HepG2 (cell line): Measurements from ENCODE around the gene CRK. TPM values are rescaled to one million over a fixed set of nuclear protein-coding genes. Genes with fewer than 3 reads are reported as not detected.

Experiments used
- ATAC-seq: fragments of 200-7000 bp; cut with Tn5 transposase; 3 replicates; pipeline ENCODE4 v1.9.1; 2020; ENCODE audit warnings: mild to moderate bottlenecking, moderate library complexity
- BruUV-seq: library from RNA; stranded (reverse); fragments of 400-500 nt; replicated peaks from 2 replicates; lab custom pipeline; 2021; lab: Mats Ljungman, UMichigan
- CTCF ChIA-PET: fragments of 300-600 bp; formaldehyde crosslinking; extraction: SDS; loops from one replicate; lab custom pipeline; 2021; ENCODE audit warnings: low total read pairs, inconsistent platforms, low intra/inter-chr PET ratio; lab: Yijun Ruan, JAX
- POLR2A ChIA-PET: fragments of 350-600 bp; sonication (Branson Sonifier 250); formaldehyde crosslinking; loops from one replicate; lab custom pipeline; 2020; ENCODE audit warnings: antibody characterized with exemption, inconsistent platforms; lab: Yijun Ruan, JAX
- DNase-seq: peaks from one replicate; pipeline ENCODE4 v3.0.0-alpha.2; 2015; ENCODE audit warnings: low spot score
- FAIRE-seq: peaks from 3 replicates; lab custom pipeline; 2011; peaks lifted over from hg19 to GRCh38; lab: Jason Lieb, UNC
- H2AFZ ChIP-seq: one replicate; pipeline ENCODE4 v1.6.1; 2011; ENCODE audit warnings: low read length, inconsistent platforms
- H3K27ac ChIP-seq: fragments of 300-600 bp; 3 replicates; pipeline ENCODE4 v1.8.0; 2011; ENCODE audit warnings: mixed run types, mild to moderate bottlenecking, mixed read lengths, low read length, inconsistent platforms; ENCODE audit not compliant: insufficient read depth; ENCODE audit errors: extremely low read length
- H3K27me3 ChIP-seq, 2 experiments: fragments of 200-600 bp in 1 of 2; 2 replicates in 1 of 2; 3 replicates in 1 of 2; pipeline versions ENCODE4 v1.6.0 to v1.8.0; 2011; ENCODE audit warnings: low read length in 2 of 2, mild to moderate bottlenecking in 2 of 2, moderate library complexity in 2 of 2, inconsistent platforms in 1 of 2; ENCODE audit not compliant: insufficient read depth in 2 of 2, control insufficient read depth in 1 of 2
- H3K36me3 ChIP-seq, 2 experiments: fragments of 200-600 bp in 1 of 2; replicated peaks in 1 of 2; 2 replicates in 1 of 2; 3 replicates in 1 of 2; pipeline versions ENCODE4 v1.5.1 to v1.8.0; 2011; ENCODE audit warnings: low read length in 2 of 2, inconsistent platforms in 1 of 2; ENCODE audit not compliant: insufficient read depth in 2 of 2, control insufficient read depth in 1 of 2
- H3K4me1 ChIP-seq: 2 replicates; pipeline ENCODE4 v1.5.1; 2012; ENCODE audit warnings: low read length, inconsistent platforms; ENCODE audit not compliant: insufficient read depth
- H3K4me2 ChIP-seq: 2 replicates; pipeline ENCODE4 v1.6.0; 2011; ENCODE audit warnings: low read depth, low read length, inconsistent platforms
- H3K4me3 ChIP-seq, 3 experiments: fragments of 200-600 bp in 1 of 3; sonication (generic), shearing (Covaris generic) in 1 of 3; replicated peaks in 1 of 3; 2 replicates each; pipeline ENCODE4 v1.5.1; 2011 to 2016; ENCODE audit warnings: low read length in 3 of 3, inconsistent platforms in 2 of 3, low read depth in 2 of 3, mild to moderate bottlenecking in 2 of 3, control low read depth in 1 of 3, mixed read lengths in 1 of 3; ENCODE audit not compliant: insufficient read depth in 1 of 3
- H3K79me2 ChIP-seq: one replicate; pipeline ENCODE4 v1.6.1; 2011; ENCODE audit warnings: low read length, inconsistent platforms; ENCODE audit not compliant: insufficient read depth
- H3K9ac ChIP-seq: 2 replicates; pipeline ENCODE4 v1.6.0; 2011; ENCODE audit warnings: mild to moderate bottlenecking, low read depth, low read length, inconsistent platforms; ENCODE audit not compliant: insufficient read depth
- H3K9me3 ChIP-seq: 2 replicates; pipeline ENCODE4 v1.5.1; 2012; ENCODE audit warnings: mild to moderate bottlenecking, low read length
- H4K20me1 ChIP-seq: 2 replicates; pipeline ENCODE4 v1.6.0; 2011; ENCODE audit warnings: inconsistent platforms, mild to moderate bottlenecking, low read length, moderate library complexity; ENCODE audit not compliant: insufficient read depth
- HDAC6 ChIP-seq: fragments of 200-600 bp; sonication (generic); IDR thresholded peaks from 2 replicates; pipeline ENCODE4 v1.7.0; 2017; ENCODE audit warnings: mild to moderate bottlenecking, antibody characterized with exemption, low read length, low read depth
- HNRNPH1 ChIP-seq: fragments of 200-400 bp; formaldehyde crosslinking; optimal IDR thresholded peaks from 2 replicates; pipeline ENCODE3; 2017; ENCODE audit warnings: mild to moderate bottlenecking, low read depth, low read length
- MXI1 ChIP-seq: IDR thresholded peaks from 3 replicates; pipeline ENCODE4 v1.6.1; 2012; ENCODE audit warnings: low read depth, low read length, inconsistent platforms, borderline replicate concordance
- SUZ12 ChIP-seq: fragments of 150-350 bp; IDR thresholded peaks from 2 replicates; pipeline ENCODE4 v1.6.1; 2014; ENCODE audit warnings: low read depth, low read length
- TBX2 ChIP-seq: sonication (generic); formaldehyde crosslinking; IDR thresholded peaks from 2 replicates; pipeline ENCODE4 v1.5.0; 2020; ENCODE audit warnings: missing genetic modification reagents, mild to moderate bottlenecking, borderline replicate concordance
- ZNF569 ChIP-seq: sonication (generic); formaldehyde crosslinking; IDR thresholded peaks from 2 replicates; pipeline ENCODE4 v1.5.0; 2020; ENCODE audit warnings: mild to moderate bottlenecking, missing genetic modification reagents, moderate library complexity, borderline replicate concordance
- ZNF644 ChIP-seq: IDR thresholded peaks from 2 replicates; pipeline ENCODE4 v1.6.1; 2016; ENCODE audit warnings: low read depth
- ZNF670 ChIP-seq: sonication (generic); formaldehyde crosslinking; IDR thresholded peaks from 2 replicates; pipeline ENCODE4 v1.8.0; 2022; ENCODE audit warnings: mild to moderate bottlenecking, missing genetic modification reagents, borderline replicate concordance
- WGBS: methylation state at CpG from one replicate; pipeline ENCODE4 v1.1.6; 2017; ENCODE audit warnings: low lambda C conversion rate; 5-methylcytosine and 5-hydroxymethylcytosine counted together
- in situ Hi-C: cut with HindIII; loops from 2 replicates; pipeline ENCODE4 v1.10.0; 2017; ENCODE audit warnings: low pct_unique_long_range_greater_than_20kb; ENCODE audit not compliant: extremely low pct_ligation_motif_present
- intact Hi-C: fragments of 100-400 bp; cut with micrococcal nuclease; formaldehyde crosslinking; loops from one replicate; pipeline ENCODE4 v1.10.0; 2022; ENCODE audit not compliant: unreplicated experiment
- polyA plus RNA-seq, 8 experiments: library from polyadenylated mRNA; depleted of rRNA in 3 of 8; stranded (reverse) in 7 of 8; unstranded in 1 of 8; fragments of >200 nt; fragmentation: Illumina TruSeq in 4 of 8; extraction: Trizol in 4 of 8; gene quantifications; 2 replicates each; pipeline versions ENCODE4 v1.2.1 to v1.2.3, GENCODE V29; 2011 to 2016; ENCODE audit warnings: low read depth in 4 of 8, missing spikeins in 1 of 8, mixed read lengths in 1 of 8; ENCODE audit not compliant: insufficient read depth in 1 of 8
- total RNA-seq, 5 experiments: library from RNA; depleted of rRNA; stranded (reverse); fragments of >200 nt; fragmentation: Illumina TruSeq; extraction: Trizol; gene quantifications; 2 replicates each; pipeline ENCODE4 v1.2.3, GENCODE V29; 2016; ENCODE audit warnings: low read depth in 1 of 5
- TF ChIP-seq, protein P1 (sequence below): sonication (generic); formaldehyde crosslinking; IDR thresholded peaks from 2 replicates; pipeline ENCODE4 v1.5.0; 2020; ENCODE audit warnings: mild to moderate bottlenecking, missing genetic modification reagents
- TF ChIP-seq, protein P2 (sequence below): sonication (generic); formaldehyde crosslinking; IDR thresholded peaks from 2 replicates; pipeline ENCODE4 v1.5.1; 2020; ENCODE audit warnings: missing genetic modification reagents, mild to moderate bottlenecking, borderline replicate concordance
- TF ChIP-seq, protein P3 (sequence below): sonication (generic); formaldehyde crosslinking; IDR thresholded peaks from 2 replicates; pipeline ENCODE4 v1.4.0; 2020; ENCODE audit warnings: mild to moderate bottlenecking, missing genetic modification reagents

Gene CRK
- total and polyA plus RNA-seq, 2 of the 13 experiments (the other 11 are each of a cell fraction or from before 2014, with no cell fraction given) = 47.4 to 54.2 TPM

DNA sequence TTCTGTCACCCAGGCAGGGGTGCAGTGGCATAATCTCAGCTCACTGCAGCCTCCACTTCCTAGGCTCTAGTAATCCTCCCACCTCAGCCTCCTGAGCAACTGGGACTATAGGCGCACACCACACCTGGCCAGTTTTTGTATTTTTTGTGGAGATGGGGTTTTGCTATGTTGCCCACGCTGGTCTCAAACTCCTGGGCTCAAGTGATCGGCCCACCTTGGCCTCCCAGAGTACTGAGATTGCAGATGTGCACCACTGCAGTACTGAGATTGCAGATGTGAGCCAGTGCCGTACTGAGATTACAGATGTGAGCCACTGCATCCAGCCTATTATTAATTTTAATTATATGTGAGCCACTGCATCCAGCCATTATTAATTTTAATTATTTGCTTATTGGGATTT lies 13.8 kb downstream of the CRK start:
- ATAC-seq = no peak
- Histone ChIP-seq H3K4me2 (no peak overlapping the region), H3K9me3 (no peaks in the 10 kb centered on the region), H3K36me3 (peaks cover 3 to 14% of the 10 kb centered on the region in 2 experiments; a peak in 3 of 5 replicates), H3K4me3 (no peak overlapping the region), H2AFZ (no peak overlapping the region), H3K27ac (no peak overlapping the region), H3K9ac (no peak overlapping the region), H3K4me1 (peaks cover 9% of the 10 kb centered on the region), H4K20me1 (peaks cover 11% of the 10 kb centered on the region; the same call in 1 of the 2 replicates), H3K27me3 (no peaks in the 10 kb centered on the region), H3K79me2 (peaks cover 65% of the 10 kb centered on the region)
- in situ Hi-C loops = no loop called here
- no peak for DNase-seq
- ChIA-PET POLR2A (interaction anchor here (1.5 kb wide), 1 partner anchor 11 kb away, joined by 4 read pairs; no protein-coding TSS in a partner anchor), CTCF (no interaction called here)
- WGBS = 100% methylated on average over 4 of the region's 4 CpGs
- no peak for FAIRE-seq
- TF ChIP-seq, protein P1, sequence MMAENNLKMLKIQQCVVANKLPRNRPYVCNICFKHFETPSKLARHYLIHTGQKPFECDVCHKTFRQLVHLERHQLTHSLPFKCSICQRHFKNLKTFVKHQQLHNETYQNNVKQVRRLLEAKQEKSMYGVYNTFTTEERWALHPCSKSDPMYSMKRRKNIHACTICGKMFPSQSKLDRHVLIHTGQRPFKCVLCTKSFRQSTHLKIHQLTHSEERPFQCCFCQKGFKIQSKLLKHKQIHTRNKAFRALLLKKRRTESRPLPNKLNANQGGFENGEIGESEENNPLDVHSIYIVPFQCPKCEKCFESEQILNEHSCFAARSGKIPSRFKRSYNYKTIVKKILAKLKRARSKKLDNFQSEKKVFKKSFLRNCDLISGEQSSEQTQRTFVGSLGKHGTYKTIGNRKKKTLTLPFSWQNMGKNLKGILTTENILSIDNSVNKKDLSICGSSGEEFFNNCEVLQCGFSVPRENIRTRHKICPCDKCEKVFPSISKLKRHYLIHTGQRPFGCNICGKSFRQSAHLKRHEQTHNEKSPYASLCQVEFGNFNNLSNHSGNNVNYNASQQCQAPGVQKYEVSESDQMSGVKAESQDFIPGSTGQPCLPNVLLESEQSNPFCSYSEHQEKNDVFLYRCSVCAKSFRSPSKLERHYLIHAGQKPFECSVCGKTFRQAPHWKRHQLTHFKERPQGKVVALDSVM (CRISPR knock-in tag) = peak; percentile 62
- TF ChIP-seq, protein P2, sequence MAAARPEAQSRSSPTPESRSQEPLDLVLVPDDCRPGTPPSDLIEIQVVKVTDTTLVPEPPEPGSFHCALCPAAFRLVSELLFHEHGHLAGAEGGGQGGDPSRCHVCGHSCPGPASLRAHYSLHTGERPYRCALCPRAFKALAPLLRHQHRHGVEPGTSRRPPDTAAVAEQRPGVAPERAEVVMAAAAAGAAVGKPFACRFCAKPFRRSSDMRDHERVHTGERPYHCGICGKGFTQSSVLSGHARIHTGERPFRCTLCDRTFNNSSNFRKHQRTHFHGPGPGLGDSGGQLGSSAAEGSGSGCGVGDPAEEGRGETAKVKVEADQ (CRISPR knock-in tag) = no peak
- intact Hi-C loops = no loop called here
- no TSS peak for BruUV-seq

DNA sequence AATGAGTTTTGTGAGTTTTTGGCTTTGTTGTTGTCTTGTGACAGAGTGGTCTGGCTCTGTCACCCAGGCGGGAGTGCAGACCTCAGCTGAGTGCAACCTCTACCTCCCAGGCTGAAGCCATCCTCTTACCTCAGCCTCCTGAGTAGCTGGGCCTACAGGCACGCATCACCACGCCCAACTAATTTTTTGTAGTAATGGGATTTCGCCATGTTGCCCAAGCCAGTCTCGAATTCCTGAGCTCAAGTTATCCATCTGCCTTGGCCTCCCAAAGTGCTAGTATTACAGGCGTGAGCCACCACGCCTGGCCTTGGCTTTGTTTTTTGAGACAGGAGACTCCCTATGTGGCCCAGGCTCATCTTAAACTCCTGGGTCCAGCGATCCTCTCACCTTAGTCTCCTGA lies 15.1 kb downstream of the CRK start:
- Histone ChIP-seq H3K79me2 (peaks cover 58% of the 10 kb centered on the region), H3K4me3 (no peak overlapping the region), H3K4me2 (no peak overlapping the region), H4K20me1 (peaks cover 4% of the 10 kb centered on the region; the same call in 1 of the 2 replicates), H3K27ac (no peak overlapping the region), H3K9ac (no peak overlapping the region), H2AFZ (no peak overlapping the region), H3K27me3 (no peaks in the 10 kb centered on the region), H3K4me1 (peaks cover 9% of the 10 kb centered on the region), H3K9me3 (no peaks in the 10 kb centered on the region), H3K36me3 (peaks cover 11 to 20% of the 10 kb centered on the region in 2 experiments; a peak in 4 of 5 replicates)
- POLR2A ChIA-PET = interaction anchor here (1.5 kb wide), 2 partner anchors 13 to 69 kb away, joined by 3 to 4 read pairs; no protein-coding TSS in a partner anchor
- in situ Hi-C loops = no loop called here
- 95% methylated on average over 8 of the region's 8 CpGs for WGBS
- no peak for TF ChIP-seq ZNF569 (CRISPR knock-in tag)
- TF ChIP-seq, protein P3, sequence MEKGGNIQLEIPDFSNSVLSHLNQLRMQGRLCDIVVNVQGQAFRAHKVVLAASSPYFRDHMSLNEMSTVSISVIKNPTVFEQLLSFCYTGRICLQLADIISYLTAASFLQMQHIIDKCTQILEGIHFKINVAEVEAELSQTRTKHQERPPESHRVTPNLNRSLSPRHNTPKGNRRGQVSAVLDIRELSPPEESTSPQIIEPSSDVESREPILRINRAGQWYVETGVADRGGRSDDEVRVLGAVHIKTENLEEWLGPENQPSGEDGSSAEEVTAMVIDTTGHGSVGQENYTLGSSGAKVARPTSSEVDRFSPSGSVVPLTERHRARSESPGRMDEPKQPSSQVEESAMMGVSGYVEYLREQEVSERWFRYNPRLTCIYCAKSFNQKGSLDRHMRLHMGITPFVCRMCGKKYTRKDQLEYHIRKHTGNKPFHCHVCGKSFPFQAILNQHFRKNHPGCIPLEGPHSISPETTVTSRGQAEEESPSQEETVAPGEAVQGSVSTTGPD (CRISPR knock-in tag) = no peak
- no peak for TF ChIP-seq MXI1
- no peak for TF ChIP-seq ZNF644 (CRISPR knock-in tag)
- TF ChIP-seq HDAC6 = no peak
- no peak for TF ChIP-seq HNRNPH1
- no peak for TF ChIP-seq SUZ12
- TF ChIP-seq ZNF670 (CRISPR knock-in tag) = no peak
- no peak for TF ChIP-seq TBX2 (CRISPR knock-in tag)
- FAIRE-seq (no peak), DNase-seq (no peak), ATAC-seq (peak; percentile 17; the same call in 1 of the 3 replicates)
- CTCF ChIA-PET = no interaction called here
- no TSS peak for BruUV-seq
- intact Hi-C loops = no loop called here
